ENCODE data around the gene KMT2B. TPM values are rescaled to one million over a fixed set of nuclear protein-coding genes. Genes with fewer than 3 reads are reported as not detected.

The KMT2B gene
- polyA plus RNA-seq, 2 of the 4 experiments (the other 2 are of a cell fraction): 17.8 to 39.4 TPM

DNA sequence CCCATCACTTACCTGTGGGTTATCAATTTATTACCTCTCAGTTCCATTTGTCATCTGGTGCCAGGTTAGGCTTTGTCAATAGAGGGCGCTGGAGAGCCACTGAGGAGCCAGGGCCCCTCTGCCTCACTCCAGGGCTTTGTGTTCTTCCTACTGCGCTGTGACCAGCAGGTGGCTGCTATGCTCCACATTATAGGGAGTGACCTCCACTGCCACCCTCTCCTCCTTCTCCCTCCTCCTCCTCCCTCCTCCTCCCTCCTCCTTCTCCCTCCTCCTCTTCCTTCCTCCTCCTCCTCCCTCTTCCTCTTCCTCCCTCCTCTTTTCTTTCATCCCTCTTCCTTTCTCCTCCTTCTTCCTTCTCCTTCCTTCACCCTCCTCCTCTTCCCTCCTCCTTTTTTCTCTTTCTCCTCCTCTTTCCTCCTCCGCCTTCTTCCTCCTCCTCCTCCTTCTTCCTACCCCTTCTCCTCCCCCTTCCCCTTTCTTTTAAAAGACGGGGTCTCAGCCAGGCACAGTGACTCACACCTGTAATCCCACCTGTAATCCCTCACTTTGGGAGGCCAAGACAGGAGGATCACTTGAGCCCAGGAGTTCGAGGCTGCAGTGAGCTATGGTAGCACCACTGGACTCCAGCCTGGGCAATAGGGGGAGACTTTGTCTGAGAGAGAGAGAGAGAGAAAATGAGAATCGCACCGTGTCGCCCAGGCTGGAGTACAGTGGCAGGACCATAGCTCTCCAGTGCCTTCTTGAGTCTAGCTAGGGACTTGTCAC is 23.8 kb upstream of the KMT2B start:
- CTCF ChIA-PET: interaction anchor here (0.5 to 13.6 kb wide), 49 partner anchors 9 to 360 kb away, joined by 3 to 161 read pairs (median 4); partner anchors contain the start of genes ATP4A, HAUS5, PRODH2 and THAP8
- FAIRE-seq: peak; percentile 98
- H3K27ac ChIP-seq: 0 out of 6 replicates have a peak overlapping the region, but pooled peaks of 1 of the 2 experiments have one; percentile 4
- ATAC-seq: peak; percentile 99
- POLR2A ChIA-PET: no interaction called here
- H3K4me1 ChIP-seq: no peaks in the 10 kb centered on the region
- 26% methylated on average over 8 of the region's 8 CpGs for WGBS (ENCODE audit: missing lambda C conversion rate)
- DNase-seq (ENCODE audit: low read depth in 1 of 2, low spot score in 1 of 2): peak; percentile 95 to 97
- TF ChIP-seq HES2 (IDR thresholded peaks at IDR 0.05) (no peak), HOXB13 (CRISPR knock-in tag; IDR thresholded peaks at IDR 0.05; ENCODE audit: low read depth) (no peak), CHD4 (IDR thresholded peaks at IDR 0.05; ENCODE audit: borderline replicate concordance) (peak; percentile 71; the same call in 1 of the 2 replicates), JUN (IDR thresholded peaks at IDR 0.05) (peak in 1 of 2 experiments; percentile 29; a peak in 2 of 5 replicates), RAD21 (conservative IDR thresholded peaks at IDR 0.05 in 1 of 2, IDR thresholded peaks at IDR 0.05 in 1 of 2) (peak; percentile 99 to 100), MAZ (IDR thresholded peaks at IDR 0.05; ENCODE audit: borderline replicate concordance, low read depth, low read length) (peak; percentile 90), HDAC2 (IDR thresholded peaks at IDR 0.05) (0 out of 2 replicates have a peak, but pooled peaks have one; percentile 25), ZFP36 (IDR thresholded peaks at IDR 0.05; ENCODE audit: borderline replicate concordance, partially characterized antibody) (peak; percentile 64), MAX (IDR thresholded peaks at IDR 0.05) (0 out of 2 replicates have a peak, but pooled peaks have one; percentile 37), MYC (IDR thresholded peaks at IDR 0.05; ENCODE audit: borderline replicate concordance, low read length) (0 out of 2 replicates have a peak, but pooled peaks have one; percentile 35), RCOR1 (IDR thresholded peaks at IDR 0.05; ENCODE audit: low read depth, low read length) (0 out of 2 replicates have a peak, but pooled peaks have one; percentile 41), KDM1A (IDR thresholded peaks at IDR 0.05; ENCODE audit: low read depth) (0 out of 2 replicates have a peak, but pooled peaks have one; percentile 38), PBX3 (IDR thresholded peaks at IDR 0.05) (no peak), SMC3 (IDR thresholded peaks at IDR 0.05) (peak; percentile 99)
- TF ChIP-seq, protein P1, sequence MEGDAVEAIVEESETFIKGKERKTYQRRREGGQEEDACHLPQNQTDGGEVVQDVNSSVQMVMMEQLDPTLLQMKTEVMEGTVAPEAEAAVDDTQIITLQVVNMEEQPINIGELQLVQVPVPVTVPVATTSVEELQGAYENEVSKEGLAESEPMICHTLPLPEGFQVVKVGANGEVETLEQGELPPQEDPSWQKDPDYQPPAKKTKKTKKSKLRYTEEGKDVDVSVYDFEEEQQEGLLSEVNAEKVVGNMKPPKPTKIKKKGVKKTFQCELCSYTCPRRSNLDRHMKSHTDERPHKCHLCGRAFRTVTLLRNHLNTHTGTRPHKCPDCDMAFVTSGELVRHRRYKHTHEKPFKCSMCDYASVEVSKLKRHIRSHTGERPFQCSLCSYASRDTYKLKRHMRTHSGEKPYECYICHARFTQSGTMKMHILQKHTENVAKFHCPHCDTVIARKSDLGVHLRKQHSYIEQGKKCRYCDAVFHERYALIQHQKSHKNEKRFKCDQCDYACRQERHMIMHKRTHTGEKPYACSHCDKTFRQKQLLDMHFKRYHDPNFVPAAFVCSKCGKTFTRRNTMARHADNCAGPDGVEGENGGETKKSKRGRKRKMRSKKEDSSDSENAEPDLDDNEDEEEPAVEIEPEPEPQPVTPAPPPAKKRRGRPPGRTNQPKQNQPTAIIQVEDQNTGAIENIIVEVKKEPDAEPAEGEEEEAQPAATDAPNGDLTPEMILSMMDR (IDR thresholded peaks at IDR 0.05): peak; percentile 100
- TF ChIP-seq, protein P2, sequence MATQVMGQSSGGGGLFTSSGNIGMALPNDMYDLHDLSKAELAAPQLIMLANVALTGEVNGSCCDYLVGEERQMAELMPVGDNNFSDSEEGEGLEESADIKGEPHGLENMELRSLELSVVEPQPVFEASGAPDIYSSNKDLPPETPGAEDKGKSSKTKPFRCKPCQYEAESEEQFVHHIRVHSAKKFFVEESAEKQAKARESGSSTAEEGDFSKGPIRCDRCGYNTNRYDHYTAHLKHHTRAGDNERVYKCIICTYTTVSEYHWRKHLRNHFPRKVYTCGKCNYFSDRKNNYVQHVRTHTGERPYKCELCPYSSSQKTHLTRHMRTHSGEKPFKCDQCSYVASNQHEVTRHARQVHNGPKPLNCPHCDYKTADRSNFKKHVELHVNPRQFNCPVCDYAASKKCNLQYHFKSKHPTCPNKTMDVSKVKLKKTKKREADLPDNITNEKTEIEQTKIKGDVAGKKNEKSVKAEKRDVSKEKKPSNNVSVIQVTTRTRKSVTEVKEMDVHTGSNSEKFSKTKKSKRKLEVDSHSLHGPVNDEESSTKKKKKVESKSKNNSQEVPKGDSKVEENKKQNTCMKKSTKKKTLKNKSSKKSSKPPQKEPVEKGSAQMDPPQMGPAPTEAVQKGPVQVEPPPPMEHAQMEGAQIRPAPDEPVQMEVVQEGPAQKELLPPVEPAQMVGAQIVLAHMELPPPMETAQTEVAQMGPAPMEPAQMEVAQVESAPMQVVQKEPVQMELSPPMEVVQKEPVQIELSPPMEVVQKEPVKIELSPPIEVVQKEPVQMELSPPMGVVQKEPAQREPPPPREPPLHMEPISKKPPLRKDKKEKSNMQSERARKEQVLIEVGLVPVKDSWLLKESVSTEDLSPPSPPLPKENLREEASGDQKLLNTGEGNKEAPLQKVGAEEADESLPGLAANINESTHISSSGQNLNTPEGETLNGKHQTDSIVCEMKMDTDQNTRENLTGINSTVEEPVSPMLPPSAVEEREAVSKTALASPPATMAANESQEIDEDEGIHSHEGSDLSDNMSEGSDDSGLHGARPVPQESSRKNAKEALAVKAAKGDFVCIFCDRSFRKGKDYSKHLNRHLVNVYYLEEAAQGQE (IDR thresholded peaks at IDR 0.05): no peak
- H3K4me2 ChIP-seq: no peak overlapping the region
- no peak overlapping the region for H3K4me3 ChIP-seq
- no peaks in the 10 kb centered on the region for H3K9me3 ChIP-seq

Data from A549 (cell line).